T-helper 9 cell (primary cell): Measurements from ENCODE around the gene SLC1A1.

Experiments
- DNase-seq: peaks from one replicate; pipeline ENCODE4 v3.0.0-alpha.2; 2020

The SLC1A1 gene

DNA sequence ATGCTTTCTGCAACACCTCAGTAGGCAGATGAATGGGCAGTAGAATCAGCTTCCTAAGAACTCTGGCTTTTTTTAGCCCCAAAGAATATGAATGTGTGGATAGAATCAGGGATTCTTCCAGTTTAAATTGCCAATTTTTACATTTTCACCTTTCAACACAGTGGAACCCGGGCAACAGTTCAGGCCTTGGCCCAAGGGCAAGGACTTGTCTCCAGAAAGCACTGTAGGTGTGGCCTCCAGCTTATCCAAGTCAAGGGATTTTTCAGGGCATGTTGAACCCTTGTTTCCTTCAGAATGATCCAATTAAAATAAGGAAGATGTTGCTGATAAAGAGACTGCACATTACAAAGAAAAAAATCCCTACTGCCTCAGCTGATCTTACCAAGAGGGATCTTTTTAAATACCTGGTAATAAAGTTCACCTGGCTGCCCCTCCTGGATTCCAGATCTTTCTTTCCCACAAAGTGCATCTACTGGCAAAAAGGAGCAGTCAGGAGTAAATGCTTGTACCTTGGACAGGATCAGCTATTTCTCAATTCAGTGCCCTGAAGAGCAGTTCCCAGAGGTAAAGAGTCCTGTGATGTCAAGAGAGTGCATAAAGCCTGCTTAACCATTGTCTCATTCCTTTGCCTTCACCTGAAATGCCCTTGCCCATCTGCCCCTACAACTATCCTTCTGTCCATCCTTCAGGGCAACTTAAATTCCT, 91.7 kb downstream of the SLC1A1 start:
- no peak for DNase-seq

DNA sequence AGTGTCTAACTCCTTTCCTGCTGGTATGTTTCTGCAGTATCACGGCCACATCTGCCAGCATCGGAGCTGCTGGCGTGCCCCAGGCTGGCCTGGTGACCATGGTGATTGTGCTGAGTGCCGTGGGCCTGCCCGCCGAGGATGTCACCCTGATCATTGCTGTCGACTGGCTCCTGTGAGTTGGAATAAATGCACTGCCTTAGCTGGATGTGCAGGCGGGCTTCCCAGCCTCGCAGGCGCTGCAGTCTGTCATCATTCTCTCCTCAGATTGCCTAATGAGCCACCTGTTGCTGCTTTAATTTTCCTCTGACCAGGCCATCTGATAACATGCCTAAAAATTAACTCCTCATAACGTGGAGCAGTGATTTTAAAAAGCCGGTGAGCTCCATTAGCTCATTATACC, 92.7 kb downstream of the SLC1A1 start:
- no peak for DNase-seq

DNA sequence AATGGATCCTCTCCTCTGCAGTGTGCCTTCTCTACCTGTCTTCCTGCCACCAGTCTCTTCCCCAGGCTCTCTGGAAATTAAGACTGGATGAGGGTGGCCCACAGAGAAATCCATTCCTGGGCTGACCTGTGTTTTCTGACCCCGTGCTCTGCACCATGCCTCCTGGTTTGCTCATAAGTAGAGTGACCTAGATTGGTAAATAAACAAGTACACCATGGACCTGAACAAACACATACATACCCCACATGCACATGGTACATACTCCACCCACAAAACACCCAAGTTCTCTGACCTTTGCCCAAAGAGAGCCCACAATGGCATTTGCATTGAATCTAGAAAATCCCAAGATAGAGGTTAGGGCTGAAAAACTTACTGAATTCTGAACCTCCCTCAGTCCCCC, 94.4 kb downstream of the SLC1A1 start:
- no peak for DNase-seq

DNA sequence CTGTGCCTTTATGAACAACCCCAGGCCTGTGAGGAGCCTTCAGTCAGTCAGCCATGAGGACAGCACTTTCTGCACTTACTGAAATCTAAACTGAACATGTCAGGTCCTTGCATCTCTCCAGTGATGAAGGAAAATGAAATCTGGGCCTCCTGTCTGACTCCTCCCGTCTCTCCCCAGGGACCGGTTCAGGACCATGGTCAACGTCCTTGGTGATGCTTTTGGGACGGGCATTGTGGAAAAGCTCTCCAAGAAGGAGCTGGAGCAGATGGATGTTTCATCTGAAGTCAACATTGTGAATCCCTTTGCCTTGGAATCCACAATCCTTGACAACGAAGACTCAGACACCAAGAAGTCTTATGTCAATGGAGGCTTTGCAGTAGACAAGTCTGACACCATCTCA, 94.9 kb downstream of the SLC1A1 start:
- DNase-seq: no peak

DNA sequence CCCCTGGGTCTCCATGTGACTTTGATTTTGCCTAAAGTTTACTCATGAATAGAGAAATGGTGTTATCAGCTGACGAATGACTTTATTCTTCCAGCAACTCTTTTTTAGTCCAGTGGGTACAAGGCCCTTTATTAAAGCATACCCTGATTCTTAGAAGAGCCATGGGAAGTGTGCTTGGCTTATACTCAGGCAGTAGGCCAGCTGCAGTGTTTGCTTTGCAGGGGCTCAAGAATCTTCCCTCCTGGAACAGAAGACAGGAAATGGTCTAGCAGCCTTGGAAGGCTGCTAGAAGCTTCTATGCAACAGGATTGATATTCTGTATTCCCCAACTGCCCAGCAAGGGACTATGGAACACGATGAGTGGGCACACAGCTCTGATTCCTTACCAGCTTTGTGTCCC, 98.5 kb downstream of the SLC1A1 start:
- DNase-seq: no peak

DNA sequence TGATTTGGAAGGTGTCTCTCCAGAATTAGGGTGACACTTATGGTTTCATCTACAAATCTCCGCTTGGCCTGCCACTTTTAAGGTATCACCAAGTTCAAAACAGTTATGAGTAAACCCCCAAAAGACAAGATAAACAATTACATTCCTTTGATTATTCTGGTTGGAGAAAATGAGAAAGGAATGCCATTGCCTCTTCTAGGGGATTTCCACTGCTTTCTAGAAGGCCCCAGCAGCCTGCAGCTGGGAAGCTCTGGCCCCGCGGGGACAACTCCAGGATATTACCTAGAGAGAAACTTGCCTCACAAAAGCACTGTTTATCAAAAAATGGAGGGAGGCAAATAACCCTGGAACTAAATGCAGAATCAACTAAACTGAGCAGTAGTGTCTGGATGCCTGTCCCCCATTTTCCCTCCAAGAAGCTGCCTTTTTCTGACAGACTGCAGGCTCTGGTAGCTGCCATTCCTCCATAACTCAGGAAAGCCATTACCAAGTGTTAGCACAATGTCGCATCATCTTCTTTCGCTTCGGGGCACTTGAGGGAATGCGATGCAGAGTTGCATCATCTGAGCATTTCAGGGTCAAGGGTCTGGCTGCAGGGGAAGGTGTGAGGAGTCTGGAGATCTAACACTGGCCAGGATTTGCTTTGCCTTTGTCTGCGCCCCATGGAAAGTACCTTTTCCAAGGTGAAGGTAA, 100.3 kb downstream of the SLC1A1 start:
- no peak for DNase-seq

DNA sequence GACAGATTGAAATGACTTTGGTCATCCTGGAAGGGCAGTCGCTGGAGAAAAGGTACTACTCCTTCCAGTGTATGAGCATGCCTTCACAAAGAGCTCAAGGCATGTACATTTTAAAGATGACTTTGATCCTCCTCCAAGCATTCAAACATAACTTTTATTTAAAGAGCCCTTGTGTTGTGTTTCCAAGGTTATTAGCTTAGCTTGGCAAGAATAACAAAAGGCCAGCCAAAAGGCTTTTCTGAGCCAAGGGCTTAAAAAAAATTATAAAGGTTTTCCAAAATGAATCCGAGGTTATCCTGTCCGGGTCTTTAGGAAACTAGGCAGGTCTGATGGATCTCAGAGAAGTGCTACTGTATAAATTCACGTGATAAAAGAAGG, 100.8 kb downstream of the SLC1A1 start:
- no peak for DNase-seq

DNA sequence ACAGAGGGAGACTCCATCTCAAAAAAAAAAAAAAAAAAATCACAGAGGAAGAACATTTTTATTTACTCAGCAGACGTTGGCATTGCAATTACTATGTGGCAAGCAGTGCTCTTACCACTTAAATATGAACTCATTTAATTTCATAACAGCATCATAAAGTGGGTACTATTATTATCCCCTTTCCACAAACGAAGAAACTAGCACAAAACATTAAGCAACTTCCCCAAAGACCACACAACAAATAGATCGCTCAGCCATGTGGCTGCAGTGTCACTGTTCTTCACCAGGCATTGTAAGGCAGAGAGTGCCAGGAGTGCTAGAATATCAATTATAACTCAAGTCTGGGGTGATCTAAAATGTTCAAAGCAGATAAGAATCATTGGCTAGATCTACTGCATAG, 102.0 kb downstream of the SLC1A1 start:
- DNase-seq: no peak

DNA sequence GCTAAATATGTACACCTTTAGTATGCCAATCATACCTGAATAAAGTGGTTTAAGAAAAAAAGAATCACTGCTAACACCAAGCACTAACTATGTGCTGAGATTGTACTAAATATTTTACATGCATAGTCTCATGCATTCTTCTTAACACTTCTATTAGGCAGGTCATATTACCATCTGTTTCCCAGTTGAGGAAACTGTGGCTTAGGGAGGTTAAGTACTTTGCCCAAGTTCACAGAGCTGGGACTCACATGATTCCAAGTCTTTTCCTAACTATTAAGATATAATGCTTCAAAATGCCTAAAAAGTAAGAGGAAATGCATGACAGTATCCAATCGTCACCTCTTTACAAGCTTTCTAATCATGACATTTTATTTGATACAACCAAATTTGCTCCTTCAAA, 102.6 kb downstream of the SLC1A1 start:
- DNase-seq: no peak

DNA sequence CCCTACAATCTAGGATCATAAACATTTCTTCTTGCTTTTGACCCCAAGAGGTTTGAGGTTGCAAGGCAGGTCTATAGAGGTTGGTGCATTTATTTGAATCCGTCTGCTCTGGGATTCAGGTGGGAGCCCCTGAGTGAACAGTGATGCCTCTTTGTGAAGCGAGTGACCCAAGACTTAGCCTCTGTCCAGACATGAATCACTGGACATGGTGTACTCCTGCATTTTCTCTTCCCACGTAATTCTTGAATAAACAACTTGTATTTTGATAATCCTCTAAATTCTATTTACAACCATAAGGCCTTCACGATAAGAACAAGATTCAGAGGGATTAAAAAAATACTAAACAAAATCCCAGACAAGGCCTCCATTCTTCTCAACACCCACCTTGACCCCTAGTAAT, 104.3 kb downstream of the SLC1A1 start:
- no peak for DNase-seq

DNA sequence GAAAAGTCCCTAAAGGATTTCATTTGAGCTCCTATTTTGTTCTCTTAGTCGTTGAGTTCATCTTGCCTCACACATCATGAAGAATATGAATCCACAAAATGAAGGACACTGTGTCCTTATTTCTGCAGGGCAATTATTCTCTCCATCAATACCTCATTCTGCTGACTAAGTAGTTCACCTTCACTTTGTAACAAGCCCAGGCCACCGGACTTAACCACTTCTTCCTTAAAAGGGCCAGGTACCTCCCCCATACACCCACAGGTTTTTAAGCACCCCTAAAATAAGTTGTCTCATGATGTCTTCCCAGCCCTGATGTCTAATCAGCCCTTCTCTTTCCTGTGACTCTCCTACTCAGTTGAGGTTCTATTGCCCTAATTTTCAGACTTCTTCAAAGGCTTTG, 104.7 kb downstream of the SLC1A1 start:
- DNase-seq: no peak

DNA sequence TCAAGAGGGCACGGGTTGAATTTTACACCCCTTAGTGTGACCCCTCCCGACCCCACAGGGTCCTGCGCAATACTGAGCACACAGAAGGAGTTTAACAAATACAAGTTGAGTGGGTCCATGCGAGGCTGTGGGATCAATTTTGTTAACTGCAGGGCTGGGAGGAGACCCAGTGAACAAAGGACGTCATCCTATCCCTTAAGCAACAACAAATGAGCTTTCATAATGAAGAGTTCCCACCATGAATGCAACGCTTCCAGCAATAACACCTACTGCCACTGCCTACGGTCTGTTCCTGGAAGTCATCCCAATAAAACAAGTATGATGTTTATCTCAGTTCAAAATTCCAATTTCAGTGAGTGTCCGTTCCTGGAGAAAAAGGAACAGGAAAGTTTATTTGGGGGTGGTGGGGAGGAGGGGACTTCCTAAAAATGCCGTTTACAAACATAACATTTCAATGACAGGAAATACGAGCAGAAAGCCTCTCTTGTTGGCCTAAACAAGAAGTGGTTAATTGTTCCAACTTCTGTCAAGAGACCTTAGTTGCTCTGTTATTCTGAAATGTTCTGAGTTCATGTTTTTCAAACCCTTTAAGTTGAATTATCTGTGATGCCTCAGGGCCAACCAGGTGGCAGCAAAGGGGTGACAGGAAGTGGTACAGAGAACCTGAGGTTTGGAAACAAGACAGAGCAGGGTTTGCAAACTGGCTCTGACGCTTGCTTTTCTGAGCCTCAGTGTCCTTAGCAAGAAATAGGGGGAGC, 106.1 kb downstream of the SLC1A1 start:
- peak; percentile 22 for DNase-seq

DNA sequence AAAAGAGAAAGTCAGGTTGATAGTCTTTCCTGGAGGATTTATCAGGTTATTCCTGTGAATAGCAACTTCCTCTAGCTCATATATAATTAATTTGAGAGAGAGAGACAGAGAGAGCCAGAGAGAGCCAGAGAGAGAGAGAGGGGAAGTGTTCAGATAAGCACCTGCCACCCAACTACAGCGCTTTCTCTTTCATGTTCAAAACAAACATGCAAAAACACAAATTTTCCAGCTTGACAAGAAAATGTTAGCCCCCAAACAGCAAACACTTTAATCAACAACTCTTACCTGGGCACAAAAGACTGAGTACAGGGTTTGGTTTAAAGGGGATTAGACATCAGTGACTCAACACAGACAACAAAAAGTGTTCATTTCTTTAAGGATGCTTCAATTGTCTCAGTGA, 110.1 kb downstream of the SLC1A1 start:
- DNase-seq: no peak

DNA sequence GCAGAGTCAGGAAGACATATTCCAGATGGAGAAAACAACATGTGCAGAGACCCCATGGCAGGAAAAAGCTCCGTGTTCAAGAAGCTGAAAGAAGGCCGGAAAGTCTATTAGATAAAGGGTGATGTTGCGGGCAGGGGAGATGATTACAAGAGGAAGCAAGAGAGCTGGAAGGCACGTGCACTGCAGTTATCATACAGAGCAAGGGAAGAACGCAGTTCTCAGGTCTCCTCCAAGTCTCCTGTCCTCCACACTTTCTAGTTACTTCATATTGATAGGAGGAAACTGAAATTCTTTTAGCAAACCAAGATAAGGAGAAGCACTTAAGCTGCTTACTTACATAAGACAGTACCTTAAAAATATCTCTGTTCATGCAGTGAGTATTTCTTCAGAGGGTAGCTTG, 113.6 kb downstream of the SLC1A1 start:
- no peak for DNase-seq

DNA sequence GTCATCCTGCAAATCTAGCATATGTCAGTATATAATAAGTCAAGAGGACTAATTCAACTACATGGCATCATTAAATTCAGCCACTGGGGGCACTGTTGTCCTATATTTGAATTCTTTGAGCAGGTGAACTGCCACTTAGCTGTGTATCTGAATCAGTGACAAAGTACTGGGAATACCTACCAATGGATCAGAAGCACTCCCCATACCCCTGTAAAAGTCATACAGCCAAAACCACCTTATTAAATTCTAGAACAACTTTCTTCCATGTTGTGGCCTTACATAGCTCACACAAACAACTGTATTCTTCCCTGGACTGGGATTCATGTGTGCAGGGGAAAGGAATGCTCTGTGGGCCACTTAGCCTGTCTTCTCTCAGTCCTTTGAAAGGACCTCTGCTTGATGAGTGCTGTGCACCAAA, 114.4 kb downstream of the SLC1A1 start:
- DNase-seq: peak; percentile 53

DNA sequence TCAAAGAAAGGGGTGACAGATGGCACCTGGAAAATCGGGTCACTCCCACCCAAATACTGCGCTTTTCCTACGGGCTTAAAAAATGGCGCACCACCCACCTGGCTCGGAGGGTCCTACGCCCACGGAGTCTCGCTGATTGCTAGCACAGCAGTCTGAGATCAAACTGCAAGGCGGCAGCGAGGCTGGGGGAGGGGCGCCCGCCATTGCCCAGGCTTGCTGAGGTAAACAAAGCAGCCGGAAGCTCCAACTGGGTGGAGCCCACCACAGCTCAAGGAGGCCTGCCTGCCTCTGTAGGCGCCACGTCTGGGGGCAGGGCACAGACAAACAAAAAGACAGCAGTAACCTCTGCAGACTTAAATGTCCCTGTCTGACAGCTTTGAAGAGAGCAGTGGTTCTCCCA, 115.8 kb downstream of the SLC1A1 start:
- peak; percentile 5 for DNase-seq

DNA sequence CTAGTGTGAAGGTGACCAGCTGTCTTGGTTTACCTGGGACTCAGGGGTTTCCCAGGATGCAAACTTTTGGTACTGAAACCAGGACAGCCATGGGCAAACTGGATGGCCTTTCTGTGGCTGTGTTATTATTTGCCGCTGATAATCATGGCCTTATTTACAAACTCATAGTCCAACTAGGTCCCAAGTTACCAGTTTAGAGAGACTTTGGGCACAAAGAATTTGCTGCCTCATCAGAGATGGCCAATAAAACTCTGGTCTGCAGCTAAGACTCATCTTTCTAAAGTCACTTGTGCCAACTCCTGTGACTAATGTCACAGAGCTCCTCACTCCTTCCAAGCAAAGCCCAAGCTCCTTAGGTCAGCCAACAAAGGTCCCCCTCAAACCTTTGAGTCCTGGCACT, 124.4 kb downstream of the SLC1A1 start:
- no peak for DNase-seq

DNA sequence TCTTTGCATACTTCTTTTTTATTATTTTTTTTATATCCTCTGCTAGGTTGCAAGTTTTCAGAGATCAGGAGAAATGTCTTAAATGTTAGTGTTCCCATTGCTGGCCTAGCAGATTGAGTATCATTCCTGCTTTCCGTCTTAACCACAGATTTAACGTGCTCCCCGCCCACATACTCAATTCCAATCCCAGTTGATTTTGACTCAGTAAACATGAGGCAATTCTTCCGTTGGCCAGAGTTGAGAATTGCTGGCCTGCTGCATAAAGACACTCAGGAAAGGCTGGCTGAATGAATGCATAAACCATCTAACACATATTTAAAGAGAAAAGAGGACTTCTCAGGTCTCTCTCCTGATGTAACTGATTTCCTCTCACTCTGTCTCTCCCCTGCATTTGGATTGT, 125.0 kb downstream of the SLC1A1 start:
- no peak for DNase-seq

DNA sequence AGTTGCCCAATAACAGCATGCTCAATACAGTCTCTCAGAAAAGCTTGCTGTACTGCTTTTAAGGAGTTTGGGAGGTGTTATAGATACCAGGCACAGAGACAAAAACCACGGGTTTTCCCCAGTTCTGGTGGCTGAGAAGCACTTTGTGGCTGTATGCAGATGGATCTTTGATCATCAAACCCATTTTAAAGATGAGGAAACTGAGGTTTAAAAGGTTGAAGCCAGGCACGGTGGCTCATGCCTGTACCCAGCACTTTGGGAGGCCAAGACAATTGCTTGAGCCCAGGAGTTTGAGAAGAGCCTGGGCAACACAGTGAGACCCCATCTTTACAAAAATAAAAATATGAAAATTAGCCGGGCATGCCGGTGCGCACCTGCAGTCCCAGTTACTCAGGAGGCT, 125.5 kb downstream of the SLC1A1 start:
- DNase-seq: no peak

DNA sequence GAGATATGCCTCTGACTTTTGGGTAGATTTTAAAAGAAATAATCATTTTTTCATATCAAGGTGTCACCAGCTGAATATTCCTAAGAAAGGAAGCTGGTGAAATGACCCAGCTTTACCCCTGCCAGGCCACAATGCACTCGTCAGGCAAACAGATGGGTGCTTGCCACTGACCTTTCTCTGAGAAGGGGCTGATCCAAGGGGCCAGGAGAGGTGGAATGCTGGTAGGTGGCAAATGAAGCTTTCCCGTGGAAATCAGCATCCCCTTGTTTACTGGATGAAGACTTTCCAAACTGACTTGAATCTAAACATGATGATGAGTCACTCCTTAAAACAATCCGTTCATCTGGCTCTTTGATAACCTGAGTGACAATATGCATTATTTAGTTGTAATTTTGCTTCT, 127.5 kb downstream of the SLC1A1 start:
- no peak for DNase-seq

DNA sequence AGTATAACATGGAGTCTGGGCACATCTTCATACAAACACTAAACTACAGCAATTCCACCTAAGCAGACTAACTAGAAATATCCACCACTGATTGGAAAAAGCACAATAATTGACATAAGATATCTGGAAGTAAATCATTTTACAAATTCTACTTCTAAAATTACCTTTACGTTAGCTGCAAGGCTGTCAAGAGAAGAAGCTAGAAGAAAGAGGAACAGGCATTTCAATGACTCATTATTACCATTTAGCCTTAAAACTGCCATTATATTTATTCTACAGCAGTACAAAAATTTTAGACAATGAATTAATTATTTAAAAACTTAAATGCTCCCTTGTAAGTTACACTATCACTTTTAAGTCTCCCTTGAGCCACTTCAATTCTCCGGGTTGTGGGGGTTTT, 128.4 kb downstream of the SLC1A1 start:
- DNase-seq: no peak

DNA sequence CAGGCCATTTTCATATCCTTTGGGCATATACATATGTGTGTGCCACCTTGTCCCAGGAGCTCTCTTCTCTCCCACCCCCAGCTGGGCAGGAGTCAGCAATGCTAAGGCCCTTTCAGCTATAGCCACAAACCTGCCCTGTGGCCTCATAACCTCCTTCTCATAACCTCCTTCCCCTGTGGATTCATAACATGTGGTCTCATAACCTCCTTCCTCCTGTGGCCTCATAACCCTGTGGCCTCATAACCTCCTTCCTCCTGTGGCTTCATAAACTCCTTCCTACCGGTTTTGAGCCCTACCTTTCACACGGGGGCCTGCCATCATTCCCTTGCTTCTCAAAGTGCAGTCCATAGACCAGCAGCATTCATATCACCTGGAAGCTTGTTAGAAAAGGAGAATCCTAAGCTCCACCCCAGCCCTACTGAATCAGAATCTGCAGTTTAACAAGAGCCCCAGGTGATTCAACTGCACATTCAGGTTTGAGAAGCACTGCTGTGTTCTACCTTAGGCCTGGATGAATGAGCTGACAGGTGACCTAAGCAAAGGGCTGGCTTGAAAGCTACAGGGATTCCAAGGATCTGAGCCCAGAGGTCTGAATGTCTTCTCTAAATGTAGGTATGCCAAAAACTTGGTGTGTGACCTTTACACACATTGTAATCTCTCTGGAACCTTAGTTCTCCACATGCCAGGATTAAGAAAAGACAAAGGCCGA, 129.9 kb downstream of the SLC1A1 start:
- no peak for DNase-seq

DNA sequence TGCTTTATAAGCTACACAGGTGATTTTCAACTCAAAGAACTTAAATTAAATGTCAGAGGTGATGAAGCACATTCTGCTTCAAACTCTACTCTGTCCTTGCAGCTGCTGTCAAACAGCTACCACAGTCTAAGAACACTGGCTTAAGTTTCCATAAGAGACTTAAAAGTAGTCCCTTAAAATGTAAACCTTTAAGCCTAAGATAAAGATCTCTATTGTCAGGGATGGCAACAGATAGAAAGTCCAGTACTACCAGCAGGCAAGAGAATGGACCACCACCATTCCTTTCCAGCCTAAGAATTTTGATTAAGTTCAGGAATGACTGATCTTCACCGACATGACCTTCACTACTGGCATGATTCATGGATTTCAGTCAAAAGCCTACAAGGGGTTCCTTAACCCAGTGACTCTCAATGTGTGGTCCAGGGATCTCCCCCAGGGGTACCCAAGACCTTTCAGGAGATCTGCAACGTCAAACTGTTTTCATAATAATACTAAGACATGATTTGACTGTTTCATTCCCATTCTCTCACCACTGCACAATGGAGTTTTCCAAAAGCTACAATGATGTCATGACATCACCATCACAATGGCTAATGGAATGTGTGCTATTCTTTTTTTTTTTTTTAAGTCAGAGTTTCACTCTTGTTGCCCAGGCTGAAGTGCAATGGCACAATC, 130.8 kb downstream of the SLC1A1 start:
- no peak for DNase-seq
